ENCODE results near the gene NUP214.

DNA sequence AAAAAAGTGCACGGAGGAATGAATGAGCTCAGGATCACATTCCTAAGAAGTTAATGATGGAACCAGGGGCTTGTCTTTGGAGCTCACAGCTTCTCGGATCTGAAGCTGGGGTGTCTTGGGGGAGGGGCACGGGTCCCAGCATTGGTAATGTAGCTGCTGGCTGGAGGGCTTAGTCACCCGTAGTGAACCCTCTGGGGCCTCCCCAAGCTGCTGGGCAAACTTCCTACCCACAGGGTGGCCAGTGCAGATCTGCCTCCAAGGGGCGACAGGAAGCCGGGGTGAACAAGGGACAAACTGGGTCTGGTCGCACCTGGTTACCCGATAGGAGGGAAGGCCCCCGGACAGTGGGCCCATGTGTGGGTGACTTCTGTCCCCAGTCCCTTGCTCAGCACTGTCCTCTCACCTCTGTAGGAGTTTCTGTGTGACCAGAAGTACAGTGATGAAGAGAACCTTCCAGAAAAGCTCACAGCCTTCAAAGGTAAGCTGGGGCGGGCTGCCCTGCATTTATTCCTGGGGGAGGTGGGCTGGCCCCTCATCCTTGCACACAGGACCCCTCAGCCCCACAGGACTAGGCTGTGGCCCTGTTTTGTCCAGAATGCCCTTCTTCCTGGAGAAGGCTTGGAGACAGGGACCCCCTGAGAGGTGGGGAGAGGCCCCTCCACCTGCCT, 14.1 kb upstream of the NUP214 start:
- TF ChIP-seq POLR2A (IDR thresholded peaks at IDR 0.05) (no peak), CTCF (IDR thresholded peaks at IDR 0.05) (no peak)

Measured in uterus (tissue), 2 donors.